K562 (cell line): ENCODE measurements around the gene IL25. TPM values are rescaled to one million over a fixed set of nuclear protein-coding genes. Genes with fewer than 3 reads are reported as not detected.

ENCODE experiments used
- CHD7 ChIP-seq: fragments of 200-600 bp; sonication (generic); IDR thresholded peaks from one replicate; pipeline ENCODE4 v1.6.1; 2012; ENCODE audit warnings: mild to moderate bottlenecking, low read depth, low read length, inconsistent platforms
- ETV1 ChIP-seq: fragments of 450-650 bp; conservative IDR thresholded peaks from 2 replicates; pipeline ENCODE4 v1.6.1; 2016; ENCODE audit warnings: missing genetic modification characterization, control low read depth, low read depth, missing compliant biosample characterization
- NR1H2 ChIP-seq: sonication (generic); formaldehyde crosslinking; IDR thresholded peaks from 2 replicates; pipeline ENCODE4 v1.4.0; 2020; ENCODE audit warnings: mild to moderate bottlenecking, missing genetic modification reagents
- U2AF2 ChIP-seq: fragments of 200-400 bp; formaldehyde crosslinking; optimal IDR thresholded peaks from 2 replicates; pipeline ENCODE3; 2017; ENCODE audit warnings: low read depth, mild to moderate bottlenecking, low read length
- ZHX1 ChIP-seq: fragments of 150-350 bp; conservative IDR thresholded peaks from 2 replicates; pipeline ENCODE4 v1.6.1; 2014; ENCODE audit warnings: low read length
- polyA plus RNA-seq, 8 experiments: library from polyadenylated mRNA; depleted of rRNA in 4 of 8; stranded (reverse) in 5 of 8; unstranded in 3 of 8; fragments of >200 nt; fragmentation: Nextera tagmentation in 2 of 8; fragmentation: Illumina TruSeq in 1 of 8; extraction: Ambion mirVana in 2 of 8; extraction: Trizol in 1 of 8; gene quantifications; 2 replicates each; pipeline versions ENCODE4 v1.2.1 to v1.2.3, GENCODE V29; 2011 to 2014; ENCODE audit warnings: inconsistent platforms in 1 of 8, missing spikeins in 1 of 8
- total RNA-seq, 7 experiments: library from RNA; depleted of rRNA in 6 of 7; stranded (reverse); fragments of >200 nt in 6 of 7; fragmentation: Illumina TruSeq in 2 of 7; extraction: Trizol in 2 of 7; gene quantifications; 2 replicates each; pipeline versions ENCODE4 v1.2.1 to v1.2.3, GENCODE V29; 2011 to 2021; ENCODE audit warnings: low replicate concordance in 1 of 7

Gene IL25
- total and polyA plus RNA-seq, 9 of the 15 experiments (the other 6 are each of a cell fraction or from before 2014, with no cell fraction given) = not detected

- TF ChIP-seq CHD7 (no peak), U2AF2 (no peak), NR1H2 (CRISPR knock-in tag) (no peak), ETV1 (no peak), ZHX1 (no peak)
- TF ChIP-seq, all 486 proteins: peak for 0
Measured at GRCh38 chr14:23380976-23381375, 8.4 kb downstream of the IL25 start (continued).
